Liver (tissue), 9 donors: ENCODE data around the gene GPR156. TPM values are rescaled to one million over a fixed set of nuclear protein-coding genes. Genes with fewer than 3 reads are reported as not detected.

Source experiments
- DNase-seq: peaks from one replicate; pipeline ENCODE4 v3.0.0-alpha.2; 2017; ENCODE audit warnings: low spot score
- H3K27ac ChIP-seq, 2 donors: one replicate each; pipeline ENCODE4 v1.7.0; 2013; ENCODE audit warnings: inconsistent platforms in 2 of 2, low read length in 2 of 2, control low read depth in 1 of 2, low read depth in 1 of 2, mild to moderate bottlenecking in 1 of 2
- H3K27me3 ChIP-seq, 4 donors: one replicate each; pipeline versions ENCODE4 v1.6.1 to v1.7.0; 2013; ENCODE audit warnings: low read length in 3 of 4, inconsistent platforms in 1 of 4, mild to moderate bottlenecking in 1 of 4, moderate library complexity in 1 of 4; ENCODE audit not compliant: control insufficient read depth in 4 of 4, insufficient read depth in 4 of 4
- H3K36me3 ChIP-seq, 4 donors: one replicate each; pipeline versions ENCODE4 v1.6.1 to v1.7.0; 2013; ENCODE audit warnings: low read length in 3 of 4, mild to moderate bottlenecking in 3 of 4, low read depth in 1 of 4, moderate library complexity in 1 of 4; ENCODE audit not compliant: control insufficient read depth in 4 of 4, insufficient read depth in 3 of 4
- H3K4me1 ChIP-seq, 4 donors: one replicate each; pipeline versions ENCODE4 v1.6.1 to v1.7.0; 2013; ENCODE audit warnings: low read length in 3 of 4, mild to moderate bottlenecking in 3 of 4, moderate library complexity in 1 of 4; ENCODE audit not compliant: control insufficient read depth in 4 of 4, insufficient read depth in 4 of 4
- H3K4me3 ChIP-seq, 3 donors: one replicate each; pipeline versions ENCODE4 v1.6.1 to v1.7.0; 2013; ENCODE audit warnings: low read length in 3 of 3, control low read depth in 1 of 3, low read depth in 1 of 3, mild to moderate bottlenecking in 1 of 3
- H3K9ac ChIP-seq, 2 donors: one replicate each; pipeline ENCODE4 v1.7.0; 2013; ENCODE audit warnings: low read length in 2 of 2, mild to moderate bottlenecking in 2 of 2, moderate library complexity in 2 of 2, control low read depth in 1 of 2, low read depth in 1 of 2
- H3K9me3 ChIP-seq, 4 donors: one replicate each; pipeline versions ENCODE4 v1.6.1 to v1.7.0; 2013; ENCODE audit warnings: low read length in 3 of 4; ENCODE audit not compliant: control insufficient read depth in 4 of 4
- EGR1 ChIP-seq, 2 donors: IDR thresholded peaks; 2 replicates each; pipeline ENCODE4 v1.6.1; 2016 to 2018; ENCODE audit warnings: antibody characterized with exemption in 2 of 2, low read depth in 2 of 2
- FOXA1 ChIP-seq: IDR thresholded peaks from 2 replicates; pipeline ENCODE4 v1.6.1; 2016; ENCODE audit warnings: antibody characterized with exemption
- GABPA ChIP-seq, 2 donors: IDR thresholded peaks in 1 of 2; conservative IDR thresholded peaks in 1 of 2; 2 replicates each; pipeline ENCODE4 v1.6.1; 2016; ENCODE audit warnings: antibody characterized with exemption in 2 of 2, mild to moderate bottlenecking in 1 of 2, moderate library complexity in 1 of 2
- HNF4A ChIP-seq, 2 donors: conservative IDR thresholded peaks; 2 replicates each; pipeline ENCODE4 v1.6.1; 2016; ENCODE audit warnings: antibody characterized with exemption in 2 of 2, mild to moderate bottlenecking in 2 of 2
- HNF4G ChIP-seq: IDR thresholded peaks from 2 replicates; pipeline ENCODE4 v1.6.1; 2016; ENCODE audit warnings: antibody characterized with exemption
- JUND ChIP-seq, 2 donors: IDR thresholded peaks; 2 replicates each; pipeline ENCODE4 v1.6.1; 2016; ENCODE audit warnings: antibody characterized with exemption in 2 of 2
- NR2F2 ChIP-seq: IDR thresholded peaks from 2 replicates; pipeline ENCODE4 v1.6.1; 2016; ENCODE audit warnings: antibody characterized with exemption
- RAD21 ChIP-seq, 2 donors: IDR thresholded peaks; 2 replicates each; pipeline ENCODE4 v1.6.1; 2016; ENCODE audit warnings: antibody characterized with exemption in 2 of 2, mild to moderate bottlenecking in 2 of 2
- RXRA ChIP-seq, 2 donors: IDR thresholded peaks; 2 replicates each; pipeline ENCODE4 v1.6.1; 2017 to 2018; ENCODE audit warnings: antibody characterized with exemption in 2 of 2, mild to moderate bottlenecking in 1 of 2
- SP1 ChIP-seq: IDR thresholded peaks from 2 replicates; pipeline ENCODE4 v1.6.1; 2018; ENCODE audit warnings: antibody characterized with exemption, mild to moderate bottlenecking
- TAF1 ChIP-seq: conservative IDR thresholded peaks from 2 replicates; pipeline ENCODE4 v1.6.1; 2016; ENCODE audit warnings: antibody characterized with exemption, mild to moderate bottlenecking
- YY1 ChIP-seq: IDR thresholded peaks from 2 replicates; pipeline ENCODE4 v1.6.1; 2016; ENCODE audit warnings: antibody characterized with exemption, mild to moderate bottlenecking
- polyA plus RNA-seq, 2 donors: library from polyadenylated mRNA; stranded (reverse) in 1 of 2; unstranded in 1 of 2; fragments of 200-250 nt in 1 of 2; fragments of >200 nt in 1 of 2; fragmentation: Nextera tagmentation in 1 of 2; extraction: Ambion mirVana in 1 of 2; gene quantifications; one replicate each; pipeline versions ENCODE4 v1.2.1 to v1.2.3, GENCODE V29; 2013 to 2015
- total RNA-seq, 2 donors: library from RNA; depleted of rRNA; stranded (reverse); fragments of >200 nt; gene quantifications; one replicate each; pipeline ENCODE4 v1.2.3, GENCODE V29; 2014
- TF ChIP-seq, protein P1 (sequence below): IDR thresholded peaks from 2 replicates; pipeline ENCODE4 v1.6.1; 2016; ENCODE audit warnings: antibody characterized with exemption
- TF ChIP-seq, protein P2 (sequence below): fragments of 150-350 bp; IDR thresholded peaks from 2 replicates; pipeline ENCODE4 v1.5.1; 2017; ENCODE audit warnings: improper control_type of control experiment, low read depth, low read length; ENCODE audit not compliant: missing input control
- TF ChIP-seq, protein P3 (sequence below): IDR thresholded peaks from 2 replicates; pipeline ENCODE4 v1.6.1; 2016; ENCODE audit warnings: antibody characterized with exemption, mild to moderate bottlenecking
- TF ChIP-seq, protein P4 (sequence below): IDR thresholded peaks from 2 replicates; pipeline ENCODE4 v1.6.1; 2016; ENCODE audit warnings: antibody characterized with exemption
- TF ChIP-seq, protein P5 (sequence below): IDR thresholded peaks from 2 replicates; pipeline ENCODE4 v1.6.1; 2016; ENCODE audit warnings: antibody characterized with exemption
- donor health status: healthy.
- donor health status: healthy.
- donor health status: healthy.
- donor health status: healthy.
- donor health status: healthy.

GPR156 gene
- total and polyA plus RNA-seq, 4 donors = 0.02 to 0.17 (median 0.09) TPM; not detected in 1

DNA sequence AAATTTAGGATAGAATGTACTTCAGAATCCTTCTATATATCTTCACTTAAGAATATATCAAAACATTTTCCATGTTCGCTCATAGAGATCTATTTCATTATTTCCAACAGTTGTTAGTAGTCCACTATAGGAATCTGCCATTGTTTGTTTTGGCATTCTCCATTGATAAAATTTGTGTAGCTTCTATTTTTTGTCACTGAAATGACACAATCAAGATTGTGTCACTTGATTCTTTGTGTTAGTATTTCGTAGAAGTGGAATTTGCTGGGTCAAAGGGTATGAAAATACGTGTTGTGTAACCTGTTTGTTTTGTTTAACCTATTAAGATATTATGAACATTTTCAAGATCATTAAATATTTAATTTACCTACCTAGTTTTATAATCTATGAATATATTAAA lies 15.9 kb upstream of the GPR156 start (continued):
- TF ChIP-seq FOXA1 (peak; percentile 44), RXRA (IDR thresholded peaks at IDR 0.05) (peak; percentile 63 to 89), GABPA (IDR thresholded peaks at IDR 0.05 in 1 of 2, conservative IDR thresholded peaks at IDR 0.05 in 1 of 2) (peak in 1 of 2 donors; percentile 24), TAF1 (no peak), SP1 (peak; percentile 63), JUND (IDR thresholded peaks at IDR 0.05) (peak; percentile 38 to 76), HNF4A (conservative IDR thresholded peaks at IDR 0.05) (peak; percentile 73 to 86), HNF4G (no peak), RAD21 (IDR thresholded peaks at IDR 0.05) (peak; percentile 23 to 36), NR2F2 (peak; percentile 34)
- TF ChIP-seq, protein P1, sequence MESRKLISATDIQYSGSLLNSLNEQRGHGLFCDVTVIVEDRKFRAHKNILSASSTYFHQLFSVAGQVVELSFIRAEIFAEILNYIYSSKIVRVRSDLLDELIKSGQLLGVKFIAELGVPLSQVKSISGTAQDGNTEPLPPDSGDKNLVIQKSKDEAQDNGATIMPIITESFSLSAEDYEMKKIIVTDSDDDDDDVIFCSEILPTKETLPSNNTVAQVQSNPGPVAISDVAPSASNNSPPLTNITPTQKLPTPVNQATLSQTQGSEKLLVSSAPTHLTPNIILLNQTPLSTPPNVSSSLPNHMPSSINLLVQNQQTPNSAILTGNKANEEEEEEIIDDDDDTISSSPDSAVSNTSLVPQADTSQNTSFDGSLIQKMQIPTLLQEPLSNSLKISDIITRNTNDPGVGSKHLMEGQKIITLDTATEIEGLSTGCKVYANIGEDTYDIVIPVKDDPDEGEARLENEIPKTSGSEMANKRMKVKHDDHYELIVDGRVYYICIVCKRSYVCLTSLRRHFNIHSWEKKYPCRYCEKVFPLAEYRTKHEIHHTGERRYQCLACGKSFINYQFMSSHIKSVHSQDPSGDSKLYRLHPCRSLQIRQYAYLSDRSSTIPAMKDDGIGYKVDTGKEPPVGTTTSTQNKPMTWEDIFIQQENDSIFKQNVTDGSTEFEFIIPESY = peak; percentile 64

DNA sequence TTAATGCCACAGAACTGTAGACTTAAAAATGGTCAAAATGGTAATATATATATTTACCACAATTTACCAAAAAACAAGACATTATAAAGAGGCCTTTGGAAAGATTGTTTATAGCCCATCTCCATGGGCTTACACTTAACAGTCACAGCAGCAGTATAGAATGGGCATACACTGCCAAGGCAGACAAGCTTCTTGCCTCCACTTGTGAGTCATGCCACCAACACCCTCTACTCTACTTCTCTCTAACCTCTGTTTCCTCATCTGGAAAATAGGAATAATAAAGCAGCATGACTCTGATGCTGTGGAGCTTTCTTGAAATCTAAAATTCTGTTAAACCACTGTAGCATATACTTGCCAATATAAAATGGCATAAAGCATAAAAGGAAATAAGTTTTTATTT lies 14.4 kb upstream of the GPR156 start:
- peaks cover 0 to 5% (median 1%) of the 10 kb centered on the region in 4 donors for H3K27me3 ChIP-seq
- H3K27ac ChIP-seq = no peak overlapping the region
- H3K9ac ChIP-seq = no peak overlapping the region
- peaks cover 0 to 7% (median 1%) of the 10 kb centered on the region in 4 donors for H3K9me3 ChIP-seq
- DNase-seq = no peak
- peaks cover 0 to 10% (median 7%) of the 10 kb centered on the region in 4 donors for H3K4me1 ChIP-seq
- no peak overlapping the region for H3K4me3 ChIP-seq
- TF ChIP-seq, protein P2, sequence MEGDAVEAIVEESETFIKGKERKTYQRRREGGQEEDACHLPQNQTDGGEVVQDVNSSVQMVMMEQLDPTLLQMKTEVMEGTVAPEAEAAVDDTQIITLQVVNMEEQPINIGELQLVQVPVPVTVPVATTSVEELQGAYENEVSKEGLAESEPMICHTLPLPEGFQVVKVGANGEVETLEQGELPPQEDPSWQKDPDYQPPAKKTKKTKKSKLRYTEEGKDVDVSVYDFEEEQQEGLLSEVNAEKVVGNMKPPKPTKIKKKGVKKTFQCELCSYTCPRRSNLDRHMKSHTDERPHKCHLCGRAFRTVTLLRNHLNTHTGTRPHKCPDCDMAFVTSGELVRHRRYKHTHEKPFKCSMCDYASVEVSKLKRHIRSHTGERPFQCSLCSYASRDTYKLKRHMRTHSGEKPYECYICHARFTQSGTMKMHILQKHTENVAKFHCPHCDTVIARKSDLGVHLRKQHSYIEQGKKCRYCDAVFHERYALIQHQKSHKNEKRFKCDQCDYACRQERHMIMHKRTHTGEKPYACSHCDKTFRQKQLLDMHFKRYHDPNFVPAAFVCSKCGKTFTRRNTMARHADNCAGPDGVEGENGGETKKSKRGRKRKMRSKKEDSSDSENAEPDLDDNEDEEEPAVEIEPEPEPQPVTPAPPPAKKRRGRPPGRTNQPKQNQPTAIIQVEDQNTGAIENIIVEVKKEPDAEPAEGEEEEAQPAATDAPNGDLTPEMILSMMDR = no peak
- TF ChIP-seq TAF1 (no peak), GABPA (IDR thresholded peaks at IDR 0.05 in 1 of 2, conservative IDR thresholded peaks at IDR 0.05 in 1 of 2) (no peak), NR2F2 (no peak)
- H3K36me3 ChIP-seq = no peaks in the 10 kb centered on the region

DNA sequence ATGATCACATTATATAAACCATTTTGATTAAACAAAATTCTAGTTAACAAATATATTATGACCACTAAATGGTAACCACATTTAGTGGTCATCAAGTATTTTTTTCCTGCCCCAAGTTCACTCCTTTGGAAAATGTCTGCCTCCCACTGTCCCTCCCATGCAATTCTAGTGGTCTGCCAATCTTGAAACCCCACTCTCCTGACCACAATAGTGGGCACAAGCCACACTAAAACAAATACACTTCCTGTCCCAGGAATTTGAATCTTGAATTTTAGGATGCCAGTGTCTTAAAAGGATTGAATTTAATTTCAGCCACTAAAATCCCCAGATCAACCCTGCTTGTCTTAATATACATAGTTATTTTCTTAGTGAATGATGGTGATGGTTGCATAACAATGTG lies 14.0 kb upstream of the GPR156 start:
- H3K9me3 ChIP-seq = peaks cover 0 to 10% (median 1%) of the 10 kb centered on the region in 4 donors
- H3K27ac ChIP-seq = no peak overlapping the region
- DNase-seq = no peak
- H3K4me3 ChIP-seq = no peak overlapping the region
- no peaks in the 10 kb centered on the region for H3K36me3 ChIP-seq
- peaks cover 0 to 5% (median 1%) of the 10 kb centered on the region in 4 donors for H3K27me3 ChIP-seq
- peaks cover 0 to 10% (median 7%) of the 10 kb centered on the region in 4 donors for H3K4me1 ChIP-seq
- H3K9ac ChIP-seq = no peak overlapping the region
- TF ChIP-seq HNF4G (no peak), NR2F2 (no peak), YY1 (no peak), TAF1 (no peak), EGR1 (IDR thresholded peaks at IDR 0.05; ENCODE audit: low read depth in 2 of 2) (no peak), JUND (IDR thresholded peaks at IDR 0.05) (no peak), GABPA (IDR thresholded peaks at IDR 0.05 in 1 of 2, conservative IDR thresholded peaks at IDR 0.05 in 1 of 2) (no peak), FOXA1 (no peak), HNF4A (conservative IDR thresholded peaks at IDR 0.05) (no peak), SP1 (no peak), RXRA (IDR thresholded peaks at IDR 0.05) (no peak), RAD21 (IDR thresholded peaks at IDR 0.05) (no peak)
- TF ChIP-seq, protein P3, sequence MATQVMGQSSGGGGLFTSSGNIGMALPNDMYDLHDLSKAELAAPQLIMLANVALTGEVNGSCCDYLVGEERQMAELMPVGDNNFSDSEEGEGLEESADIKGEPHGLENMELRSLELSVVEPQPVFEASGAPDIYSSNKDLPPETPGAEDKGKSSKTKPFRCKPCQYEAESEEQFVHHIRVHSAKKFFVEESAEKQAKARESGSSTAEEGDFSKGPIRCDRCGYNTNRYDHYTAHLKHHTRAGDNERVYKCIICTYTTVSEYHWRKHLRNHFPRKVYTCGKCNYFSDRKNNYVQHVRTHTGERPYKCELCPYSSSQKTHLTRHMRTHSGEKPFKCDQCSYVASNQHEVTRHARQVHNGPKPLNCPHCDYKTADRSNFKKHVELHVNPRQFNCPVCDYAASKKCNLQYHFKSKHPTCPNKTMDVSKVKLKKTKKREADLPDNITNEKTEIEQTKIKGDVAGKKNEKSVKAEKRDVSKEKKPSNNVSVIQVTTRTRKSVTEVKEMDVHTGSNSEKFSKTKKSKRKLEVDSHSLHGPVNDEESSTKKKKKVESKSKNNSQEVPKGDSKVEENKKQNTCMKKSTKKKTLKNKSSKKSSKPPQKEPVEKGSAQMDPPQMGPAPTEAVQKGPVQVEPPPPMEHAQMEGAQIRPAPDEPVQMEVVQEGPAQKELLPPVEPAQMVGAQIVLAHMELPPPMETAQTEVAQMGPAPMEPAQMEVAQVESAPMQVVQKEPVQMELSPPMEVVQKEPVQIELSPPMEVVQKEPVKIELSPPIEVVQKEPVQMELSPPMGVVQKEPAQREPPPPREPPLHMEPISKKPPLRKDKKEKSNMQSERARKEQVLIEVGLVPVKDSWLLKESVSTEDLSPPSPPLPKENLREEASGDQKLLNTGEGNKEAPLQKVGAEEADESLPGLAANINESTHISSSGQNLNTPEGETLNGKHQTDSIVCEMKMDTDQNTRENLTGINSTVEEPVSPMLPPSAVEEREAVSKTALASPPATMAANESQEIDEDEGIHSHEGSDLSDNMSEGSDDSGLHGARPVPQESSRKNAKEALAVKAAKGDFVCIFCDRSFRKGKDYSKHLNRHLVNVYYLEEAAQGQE = no peak
- TF ChIP-seq, protein P2 = no peak
- TF ChIP-seq, protein P4, sequence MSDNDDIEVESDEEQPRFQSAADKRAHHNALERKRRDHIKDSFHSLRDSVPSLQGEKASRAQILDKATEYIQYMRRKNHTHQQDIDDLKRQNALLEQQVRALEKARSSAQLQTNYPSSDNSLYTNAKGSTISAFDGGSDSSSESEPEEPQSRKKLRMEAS = no peak
- TF ChIP-seq, protein P1 = no peak
- TF ChIP-seq, protein P5, sequence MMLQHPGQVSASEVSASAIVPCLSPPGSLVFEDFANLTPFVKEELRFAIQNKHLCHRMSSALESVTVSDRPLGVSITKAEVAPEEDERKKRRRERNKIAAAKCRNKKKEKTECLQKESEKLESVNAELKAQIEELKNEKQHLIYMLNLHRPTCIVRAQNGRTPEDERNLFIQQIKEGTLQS = no peak
